SK-N-MC (cell line): Measurements from ENCODE around the gene SEC31A.
"Not testable (repeated sequence)": the region's sequence is repeated elsewhere in the genome, so short reads cannot be mapped to it uniquely, and the experiment has no call there.

Experiments
- DNase-seq: peaks from one replicate; pipeline ENCODE4 v3.0.0-alpha.2; 2011; ENCODE audit warnings: low read depth, low spot score
- H3K27ac ChIP-seq: fragments of 200-600 bp; sonication (generic); 2 replicates; pipeline ENCODE4 v1.5.1; 2016; ENCODE audit warnings: mixed run types
- H3K36me3 ChIP-seq: fragments of 200-600 bp; sonication (generic); 2 replicates; pipeline ENCODE4 v1.6.1; 2017; ENCODE audit warnings: antibody characterized with exemption, low read length, mixed read lengths; ENCODE audit not compliant: insufficient read depth
- H3K4me3 ChIP-seq: fragments of 200-600 bp; sonication (generic); 2 replicates; pipeline ENCODE4 v1.5.1; 2016
- H3K9ac ChIP-seq: fragments of 200-600 bp; sonication (generic); 2 replicates; pipeline ENCODE4 v1.8.0; 2017; ENCODE audit warnings: mixed run types, mixed read lengths; ENCODE audit not compliant: insufficient read length
- H3K9me3 ChIP-seq: fragments of 200-600 bp; sonication (generic); 2 replicates; pipeline ENCODE4 v1.6.1; 2017; ENCODE audit warnings: low read depth, mild to moderate bottlenecking, antibody characterized with exemption, low read length, moderate library complexity, mixed read lengths
- EZH2 ChIP-seq: fragments of 200-600 bp; sonication (generic); IDR thresholded peaks from one replicate; pipeline ENCODE4 v1.6.1; 2017; ENCODE audit warnings: antibody characterized with exemption
- FOXP2 ChIP-seq: optimal IDR thresholded peaks from 2 replicates; pipeline ENCODE3; 2011; ENCODE audit warnings: mild to moderate bottlenecking, moderate library complexity; ENCODE audit not compliant: insufficient read depth; ENCODE audit errors: extremely low read length, control extremely low read depth
- POLR2AphosphoS5 ChIP-seq: IDR thresholded peaks from 2 replicates; pipeline ENCODE4 v1.6.1; 2012; ENCODE audit warnings: mild to moderate bottlenecking, low read depth, low read length, borderline replicate concordance

The SEC31A gene

DNA sequence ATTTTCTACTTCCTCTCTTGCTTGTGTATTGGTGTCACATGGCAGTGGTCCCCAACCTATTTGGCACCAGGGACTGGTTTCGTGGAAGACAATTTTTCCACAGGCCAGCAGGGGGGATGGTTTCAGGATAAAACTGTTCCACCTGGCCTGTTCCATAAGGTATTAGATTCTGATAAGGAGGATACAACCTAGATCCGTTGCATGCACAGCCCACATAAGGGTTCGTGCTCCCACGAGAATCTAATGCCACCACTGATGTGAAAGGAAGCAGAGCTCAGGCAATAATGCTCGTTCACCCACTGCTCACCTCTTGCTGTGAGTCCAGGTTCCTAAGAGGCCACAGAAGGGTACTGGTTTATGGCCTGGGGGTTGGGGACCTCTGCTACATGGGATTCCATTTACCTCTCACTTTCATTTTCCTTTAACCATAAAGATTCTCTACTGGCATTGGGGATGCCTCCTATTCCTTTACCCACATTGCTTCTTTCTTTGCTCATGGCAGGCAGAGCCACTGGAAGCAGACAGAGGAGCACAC, 38.1 kb downstream of the SEC31A start:
- H3K36me3 ChIP-seq: peaks cover 89% of the 10 kb centered on the region
- no peaks in the 10 kb centered on the region for H3K9me3 ChIP-seq
- DNase-seq: no peak
- H3K4me3 ChIP-seq: no peak overlapping the region
- no peak overlapping the region for H3K9ac ChIP-seq
- no peak overlapping the region for H3K27ac ChIP-seq
- no peak for TF ChIP-seq EZH2
- no peak for TF ChIP-seq POLR2AphosphoS5
- no peak for TF ChIP-seq FOXP2

DNA sequence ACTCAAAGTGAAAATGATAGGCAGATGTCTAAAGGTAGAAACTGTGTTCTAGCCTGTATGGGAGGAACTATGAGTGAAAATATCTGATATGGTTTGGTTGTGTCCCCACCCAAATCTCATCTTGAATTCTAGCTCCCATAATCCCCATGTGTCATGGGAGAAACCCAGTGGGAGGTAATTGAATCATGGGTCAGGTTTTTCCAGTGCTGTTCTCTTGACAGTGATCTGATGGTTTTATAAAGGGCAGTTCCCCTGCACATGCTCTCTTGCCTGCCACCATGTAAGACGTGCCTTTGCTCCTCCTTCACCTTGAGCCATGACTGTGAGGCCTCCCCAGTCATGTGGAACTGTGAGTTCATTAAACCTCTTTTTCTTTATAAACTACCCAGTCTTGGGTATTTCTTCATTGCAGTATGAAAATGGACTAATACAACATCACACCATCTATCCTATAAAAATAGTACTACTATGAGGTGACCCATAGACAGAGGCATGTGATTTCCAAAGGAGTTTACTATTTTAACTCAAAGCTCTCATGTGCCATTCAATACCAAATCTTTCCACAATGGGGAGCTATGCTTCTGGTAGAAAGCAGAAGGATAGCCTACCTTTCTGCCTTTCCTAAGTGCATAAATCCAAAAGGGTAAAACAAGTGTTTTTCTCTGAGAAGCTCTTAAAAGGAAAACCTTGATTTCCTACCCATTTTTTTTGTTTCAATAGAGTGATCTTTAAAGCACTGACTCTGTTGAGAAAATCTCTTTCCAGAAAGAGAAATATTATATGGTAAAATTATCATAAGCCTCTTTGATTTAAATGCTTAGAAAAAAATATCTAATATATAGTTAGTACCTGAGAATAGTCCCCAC, 38.8 kb downstream of the SEC31A start:
- Histone ChIP-seq H3K4me3 (no peak overlapping the region), H3K27ac (no peak overlapping the region), H3K36me3 (peaks cover 89% of the 10 kb centered on the region), H3K9me3 (no peaks in the 10 kb centered on the region), H3K9ac (no peak overlapping the region)
- DNase-seq: peak; percentile 24
- TF ChIP-seq FOXP2 (no peak), POLR2AphosphoS5 (no peak), EZH2 (no peak)

DNA sequence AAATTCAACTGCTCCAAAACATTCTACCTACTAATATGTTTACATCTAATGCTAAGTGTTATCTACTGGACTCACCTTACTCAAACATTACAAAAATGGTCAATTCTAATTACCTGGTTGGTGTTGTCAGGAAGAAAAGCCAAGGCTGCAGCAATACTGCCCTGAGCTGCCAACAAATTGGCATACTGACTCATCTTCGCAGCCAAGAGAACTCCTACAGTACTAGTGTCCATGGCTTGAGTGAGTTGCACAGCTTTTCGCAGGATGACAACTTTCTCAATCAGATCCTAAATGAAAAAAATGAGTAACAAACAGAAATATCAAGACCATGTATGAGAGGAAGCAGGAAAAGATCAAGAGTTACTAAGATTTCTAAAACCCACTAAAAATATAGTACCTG, 39.6 kb downstream of the SEC31A start:
- no peaks in the 10 kb centered on the region for H3K9me3 ChIP-seq
- no peak overlapping the region for H3K4me3 ChIP-seq
- H3K9ac ChIP-seq: no peak overlapping the region
- no peak overlapping the region for H3K27ac ChIP-seq
- peaks cover 84% of the 10 kb centered on the region for H3K36me3 ChIP-seq
- TF ChIP-seq POLR2AphosphoS5: no peak
- no peak for TF ChIP-seq EZH2
- no peak for TF ChIP-seq FOXP2
- no peak for DNase-seq

DNA sequence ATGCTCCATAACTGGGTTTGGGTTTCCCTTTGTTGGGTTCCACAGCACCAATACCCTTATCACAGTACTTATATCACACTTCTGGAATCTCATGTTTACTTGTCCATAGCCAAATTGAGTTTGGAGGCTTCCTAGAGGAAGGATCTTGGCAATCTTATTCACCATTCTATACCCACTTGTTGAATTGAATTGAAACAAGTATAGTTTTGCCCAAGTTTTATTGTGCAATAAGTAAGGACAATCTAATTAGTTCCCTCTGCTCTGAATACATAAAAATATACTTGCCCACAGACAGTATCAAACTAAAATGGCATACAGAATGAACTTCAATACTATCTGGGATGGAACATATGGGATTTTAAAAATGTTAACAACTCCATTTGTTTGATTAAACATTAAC, 40.3 kb downstream of the SEC31A start:
- no peak for DNase-seq
- no peak overlapping the region for H3K27ac ChIP-seq
- H3K36me3 ChIP-seq: peaks cover 82% of the 10 kb centered on the region
- no peak overlapping the region for H3K9ac ChIP-seq
- no peak overlapping the region for H3K4me3 ChIP-seq
- TF ChIP-seq FOXP2 (no peak), EZH2 (no peak), POLR2AphosphoS5 (no peak)
- H3K9me3 ChIP-seq: no peaks in the 10 kb centered on the region

DNA sequence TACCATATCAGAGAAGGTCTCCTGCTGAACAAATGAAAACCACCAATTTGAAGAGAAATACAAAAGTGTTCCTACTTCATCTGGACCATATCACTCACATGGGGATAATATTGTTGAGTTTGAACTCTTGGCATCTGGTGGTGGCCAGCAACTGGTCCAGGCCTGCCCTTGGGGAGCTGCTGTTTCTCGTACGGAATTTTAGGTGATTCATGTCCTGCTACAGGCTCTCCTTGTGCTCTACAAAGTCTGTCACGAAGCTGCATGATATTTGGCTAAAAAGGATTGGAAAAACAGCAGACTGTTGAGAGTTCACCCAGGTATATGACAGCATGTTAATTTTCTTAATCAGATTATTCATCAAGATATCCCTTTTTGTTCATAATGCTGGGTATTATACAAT, 42.2 kb downstream of the SEC31A start:
- Histone ChIP-seq H3K36me3 (peaks cover 89% of the 10 kb centered on the region), H3K27ac (no peak overlapping the region), H3K4me3 (no peak overlapping the region), H3K9me3 (no peaks in the 10 kb centered on the region), H3K9ac (no peak overlapping the region)
- DNase-seq: no peak
- TF ChIP-seq EZH2 (no peak), POLR2AphosphoS5 (no peak), FOXP2 (no peak)

DNA sequence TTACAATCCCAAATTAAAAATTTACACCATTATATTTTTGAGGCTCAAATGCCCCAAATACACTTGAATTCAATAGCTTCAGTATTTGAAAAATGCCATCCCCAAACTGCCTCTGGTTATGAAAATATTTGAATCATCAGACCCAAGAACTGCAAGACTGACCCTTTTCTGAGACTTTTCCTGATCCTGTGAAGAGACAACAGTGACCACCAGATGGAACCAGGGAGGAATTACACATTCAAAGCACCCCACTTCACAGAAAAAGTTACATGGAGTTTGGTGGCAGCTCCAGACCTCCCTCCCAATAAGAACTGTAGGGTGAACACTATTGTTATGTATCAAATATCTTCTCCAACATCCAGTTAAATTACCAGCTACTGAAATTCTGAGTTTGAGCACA, 48.4 kb downstream of the SEC31A start:
- H3K27ac ChIP-seq: no peak overlapping the region
- no peak for TF ChIP-seq FOXP2
- no peak for TF ChIP-seq EZH2
- TF ChIP-seq POLR2AphosphoS5: no peak
- no peak for DNase-seq
- peaks cover 78% of the 10 kb centered on the region for H3K36me3 ChIP-seq
- H3K4me3 ChIP-seq: no peak overlapping the region
- H3K9ac ChIP-seq: no peak overlapping the region
- no peaks in the 10 kb centered on the region for H3K9me3 ChIP-seq

DNA sequence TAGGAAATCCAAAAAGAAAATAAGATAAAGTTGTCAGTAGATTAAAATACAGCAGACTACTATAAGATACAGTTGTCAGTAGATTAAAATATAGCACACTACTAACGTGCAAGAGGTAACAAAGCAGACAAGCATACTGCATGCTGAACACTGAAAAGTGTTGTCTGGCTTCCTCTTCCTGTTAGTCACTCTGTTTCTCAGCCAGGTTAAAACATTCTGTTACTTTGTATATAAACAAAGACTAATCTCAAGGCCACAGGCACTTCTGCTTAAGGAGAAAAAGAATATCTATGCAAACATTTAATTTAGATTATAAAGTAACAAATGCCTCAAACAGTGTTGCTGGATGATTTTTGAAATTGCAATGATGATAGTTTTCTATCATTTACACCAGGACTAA, 51.3 kb downstream of the SEC31A start:
- no peak overlapping the region for H3K9ac ChIP-seq
- H3K9me3 ChIP-seq: no peaks in the 10 kb centered on the region
- TF ChIP-seq EZH2 (no peak), FOXP2 (no peak), POLR2AphosphoS5 (no peak)
- peaks cover 78% of the 10 kb centered on the region for H3K36me3 ChIP-seq
- H3K27ac ChIP-seq: no peak overlapping the region
- no peak for DNase-seq
- no peak overlapping the region for H3K4me3 ChIP-seq

DNA sequence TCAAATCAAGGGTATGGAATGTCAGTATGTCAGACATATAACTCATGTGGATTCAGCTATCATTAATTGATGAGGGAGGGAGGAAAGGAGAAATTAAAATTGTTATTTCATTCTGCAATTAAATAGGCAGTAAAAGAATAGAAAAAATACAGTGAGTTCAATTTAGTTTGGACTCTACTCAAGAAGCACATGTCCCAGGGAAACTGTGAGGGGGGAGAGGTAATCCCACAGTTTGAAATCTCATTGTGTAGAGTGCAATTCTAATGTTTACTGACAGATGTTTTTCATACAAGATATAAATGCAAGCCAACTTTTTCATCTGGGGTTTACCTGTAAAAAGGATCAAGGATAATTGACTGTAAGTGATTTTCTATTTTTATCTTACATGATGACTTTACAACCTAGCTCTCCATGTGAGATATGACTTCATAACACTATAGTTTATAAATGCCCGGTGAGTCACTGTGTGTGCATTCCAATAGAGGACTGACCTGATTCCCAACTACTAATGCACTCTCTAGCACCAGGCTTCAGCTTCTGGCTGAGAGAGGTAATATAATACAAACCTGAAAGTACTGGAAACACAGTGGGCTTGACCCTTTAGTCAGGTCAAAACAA, 57.1 kb downstream of the SEC31A start:
- H3K27ac ChIP-seq: no peak overlapping the region
- no peak for DNase-seq
- no peak for TF ChIP-seq FOXP2
- TF ChIP-seq EZH2: no peak
- no peak for TF ChIP-seq POLR2AphosphoS5
- no peak overlapping the region for H3K9ac ChIP-seq
- H3K9me3 ChIP-seq: no peaks in the 10 kb centered on the region
- peaks cover 61% of the 10 kb centered on the region for H3K36me3 ChIP-seq
- no peak overlapping the region for H3K4me3 ChIP-seq

DNA sequence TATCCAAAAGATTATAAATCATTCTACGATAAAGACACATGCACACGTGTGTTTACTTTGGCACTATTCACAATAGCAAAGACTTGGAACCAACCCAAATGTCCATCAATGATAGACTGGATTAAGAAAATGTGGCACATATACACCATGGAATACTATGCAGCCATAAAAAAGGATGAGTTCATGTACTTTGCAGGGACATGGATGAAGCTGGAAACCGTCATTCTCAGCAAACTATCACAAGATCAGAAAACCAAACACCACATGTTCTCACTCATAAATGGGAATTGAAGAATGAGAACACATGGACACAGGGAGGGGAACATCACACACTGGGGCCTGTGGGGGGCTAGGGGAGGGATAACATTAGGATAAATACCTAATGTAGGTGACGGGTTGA, 57.9 kb downstream of the SEC31A start:
- not testable (repeated sequence) for DNase-seq, H3K4me3 ChIP-seq, H3K9ac ChIP-seq, H3K9me3 ChIP-seq, H3K27ac ChIP-seq
- peaks cover 61% of the 10 kb centered on the region for H3K36me3 ChIP-seq
